ENCODE data around the gene MRPS34.
A peak's percentile ranks its signal among the peaks of the same experiment; 100 is the strongest.

The MRPS34 gene

DNA sequence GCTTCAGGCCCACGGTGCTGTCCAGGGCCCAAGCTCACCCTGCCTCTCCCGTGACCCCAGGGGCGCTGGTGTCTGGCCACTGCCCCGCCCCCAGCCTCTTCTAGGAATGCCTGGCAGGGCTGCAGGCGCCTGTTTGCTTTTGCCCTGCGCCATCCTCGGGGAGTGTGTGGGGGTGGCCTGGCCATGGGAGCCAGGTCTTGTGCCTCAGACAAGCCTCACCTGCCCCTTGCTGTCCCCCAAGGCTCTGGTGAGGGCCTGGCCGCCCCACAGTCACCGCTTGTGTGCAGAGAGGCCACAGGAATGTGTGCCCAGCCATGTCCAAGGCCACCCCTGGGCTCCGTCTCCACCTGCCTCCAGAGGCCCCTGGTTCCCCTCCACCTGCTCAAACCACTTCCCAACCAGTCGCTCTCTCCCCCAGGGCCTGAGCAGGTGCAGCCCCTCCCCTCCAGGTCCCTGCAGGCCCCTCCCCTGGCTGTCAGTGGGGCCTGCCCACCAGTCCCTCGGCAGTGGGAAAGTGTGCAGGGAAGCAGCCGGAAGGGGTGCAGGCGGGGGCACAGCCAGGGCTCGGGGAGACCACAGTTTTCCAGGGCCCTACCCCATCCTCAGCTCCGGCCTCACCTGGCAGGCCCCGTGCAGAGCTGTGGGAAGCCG is 21.4 kb upstream of the MRPS34 start:
- DNase-seq = no peak

DNA sequence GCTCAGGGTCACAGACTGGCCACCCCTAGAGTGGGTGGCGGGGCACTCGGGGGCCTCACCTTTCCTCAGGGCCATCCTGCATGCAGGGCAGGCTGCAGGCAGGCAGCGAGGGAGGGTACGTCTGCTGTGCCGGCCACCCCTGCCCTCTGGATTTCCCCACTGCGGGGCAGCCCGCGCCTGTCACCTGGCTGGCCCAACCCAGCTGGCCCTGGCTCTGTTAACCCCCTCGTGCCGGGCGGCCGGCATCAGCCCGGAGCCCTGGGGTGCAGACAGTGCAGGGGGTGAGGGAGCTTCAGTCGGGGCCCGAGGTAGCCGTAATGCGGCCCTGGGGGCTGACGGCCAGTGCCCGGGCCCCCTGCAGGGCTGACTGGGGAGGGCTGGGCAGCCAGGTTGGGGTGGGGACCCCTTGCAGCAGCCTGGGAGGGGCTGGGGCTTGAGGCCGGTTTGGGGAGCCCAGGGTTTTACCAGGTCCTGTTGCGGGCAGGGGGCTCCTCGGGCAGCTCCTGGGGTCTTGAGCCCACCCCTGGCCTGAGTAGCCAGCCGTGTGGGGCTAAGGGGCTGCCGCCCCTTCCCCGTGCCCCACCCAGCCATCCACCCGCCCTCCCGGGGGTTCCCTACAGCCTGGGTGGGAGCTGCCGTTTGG is 20.8 kb upstream of the MRPS34 start, which contains the start of gene IGFALS:
TSS of gene IGFALS (minus strand) at position 128 of the 643 bp plus-strand sequence. CDS start at position 75, 53 bp downstream.
- DNase-seq = no peak

DNA sequence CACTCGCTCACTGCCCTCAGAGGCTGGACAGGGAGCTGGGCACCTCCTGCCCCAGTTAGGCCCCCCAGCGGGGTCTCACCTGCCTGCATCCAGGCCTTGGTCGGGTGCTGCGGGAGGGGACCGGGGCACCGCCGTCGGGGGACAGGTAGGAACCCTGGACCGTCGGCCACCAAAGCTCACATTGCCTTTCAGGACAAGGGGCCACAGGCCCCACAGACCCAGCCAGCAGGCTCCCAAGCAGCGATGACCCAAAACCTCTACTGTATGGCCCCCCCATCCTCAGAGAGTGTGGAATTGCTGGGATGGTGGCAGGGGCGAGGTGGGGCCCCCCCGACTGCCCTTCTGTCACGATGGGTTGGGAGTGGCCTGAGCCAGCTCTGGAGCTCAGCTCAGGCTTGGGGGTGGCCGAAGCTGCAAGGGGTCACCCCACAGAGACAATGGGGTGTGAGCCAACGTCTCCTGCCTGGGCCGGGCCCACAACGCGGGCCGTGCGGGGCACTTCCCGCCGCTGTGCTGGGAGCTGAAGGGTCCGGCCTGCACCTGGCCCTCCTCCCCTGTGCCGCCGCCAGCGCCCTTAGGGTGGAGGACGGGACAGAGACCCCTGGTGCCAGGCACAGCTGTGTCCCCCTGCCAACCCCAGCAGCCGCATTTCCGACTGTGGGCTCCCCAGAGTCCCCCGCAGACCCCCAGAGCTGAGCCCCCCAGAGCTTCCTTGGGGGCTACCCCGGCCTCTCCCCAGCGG is 20.1 kb upstream of the MRPS34 start:
- DNase-seq = no peak

DNA sequence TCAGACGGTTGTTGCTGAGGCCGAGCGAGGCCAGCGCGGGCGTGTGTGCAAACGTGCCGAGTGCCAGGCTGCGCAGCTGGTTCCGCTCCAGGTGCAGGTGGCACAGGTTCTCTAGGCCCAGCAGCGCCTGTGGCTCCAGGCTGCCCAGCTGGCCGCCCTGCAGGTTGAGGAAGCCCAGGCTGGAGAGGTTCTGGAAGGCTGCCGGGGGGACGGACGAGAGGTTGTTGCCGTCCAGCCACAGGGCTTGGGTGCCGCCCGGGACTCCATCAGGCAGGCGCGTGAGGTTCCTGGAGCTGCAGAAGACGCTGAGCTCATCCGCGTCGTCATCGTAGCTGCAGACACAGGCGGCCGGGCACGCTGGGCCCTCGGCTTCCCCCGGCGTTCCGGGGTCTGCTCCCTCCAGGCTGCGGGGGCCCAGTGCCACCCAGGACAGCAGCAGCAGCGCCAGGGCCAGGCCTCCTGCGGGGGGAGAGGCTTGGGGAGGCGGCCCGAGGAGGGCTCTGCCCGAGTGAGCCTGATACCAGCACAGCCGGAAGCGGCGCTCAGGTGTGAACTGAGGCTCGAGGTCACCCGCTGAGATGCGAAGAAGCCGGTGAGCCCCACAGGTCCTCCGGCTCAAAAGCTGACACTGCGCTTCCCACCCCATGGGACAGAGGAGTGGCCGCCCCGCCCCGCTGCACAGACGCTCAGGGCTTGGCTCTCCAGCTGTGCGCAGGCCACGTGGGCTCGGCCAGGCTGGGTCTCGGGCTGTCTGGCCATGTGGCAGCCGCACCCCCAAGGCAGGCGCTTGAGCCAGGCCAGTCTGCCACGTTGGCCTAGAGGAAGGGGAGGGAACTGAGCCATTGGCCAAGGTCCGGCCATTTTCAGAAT is 19.2 kb upstream of the MRPS34 start:
- no peak for DNase-seq

DNA sequence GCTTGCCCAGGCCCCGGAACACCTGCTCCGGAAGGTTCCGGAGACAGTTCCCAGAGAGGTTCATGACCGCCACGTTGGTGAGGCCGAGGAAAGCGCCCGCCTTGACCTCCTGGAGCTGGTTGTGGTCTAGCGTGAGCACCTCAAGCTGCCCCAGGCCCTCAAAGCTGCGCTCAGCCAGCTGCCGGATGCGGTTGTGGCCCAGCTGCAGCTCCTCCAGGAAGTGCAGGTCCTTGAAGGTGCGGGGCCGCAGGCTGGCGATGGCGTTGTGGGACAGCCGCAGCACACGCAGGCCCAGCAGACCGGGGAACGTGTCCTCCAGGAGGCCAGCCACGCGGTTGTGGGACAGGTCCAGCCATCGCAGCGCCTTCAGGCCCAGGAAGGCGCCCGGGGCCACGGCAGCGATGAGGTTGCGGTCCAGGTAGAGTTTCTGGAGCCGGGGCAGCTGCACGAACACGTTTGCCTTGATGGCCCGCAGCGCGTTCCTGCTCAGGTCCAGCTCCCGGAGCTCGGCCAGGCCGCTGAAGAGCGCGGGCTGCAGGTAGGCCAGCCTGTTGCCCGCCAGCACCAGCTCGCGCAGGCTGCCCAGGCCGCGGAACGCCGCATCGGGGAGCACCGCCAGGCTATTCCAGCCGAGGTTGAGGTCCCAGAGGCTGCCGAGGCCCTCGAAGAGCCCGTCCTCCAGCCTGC is 18.5 kb upstream of the MRPS34 start:
- DNase-seq = no peak

DNA sequence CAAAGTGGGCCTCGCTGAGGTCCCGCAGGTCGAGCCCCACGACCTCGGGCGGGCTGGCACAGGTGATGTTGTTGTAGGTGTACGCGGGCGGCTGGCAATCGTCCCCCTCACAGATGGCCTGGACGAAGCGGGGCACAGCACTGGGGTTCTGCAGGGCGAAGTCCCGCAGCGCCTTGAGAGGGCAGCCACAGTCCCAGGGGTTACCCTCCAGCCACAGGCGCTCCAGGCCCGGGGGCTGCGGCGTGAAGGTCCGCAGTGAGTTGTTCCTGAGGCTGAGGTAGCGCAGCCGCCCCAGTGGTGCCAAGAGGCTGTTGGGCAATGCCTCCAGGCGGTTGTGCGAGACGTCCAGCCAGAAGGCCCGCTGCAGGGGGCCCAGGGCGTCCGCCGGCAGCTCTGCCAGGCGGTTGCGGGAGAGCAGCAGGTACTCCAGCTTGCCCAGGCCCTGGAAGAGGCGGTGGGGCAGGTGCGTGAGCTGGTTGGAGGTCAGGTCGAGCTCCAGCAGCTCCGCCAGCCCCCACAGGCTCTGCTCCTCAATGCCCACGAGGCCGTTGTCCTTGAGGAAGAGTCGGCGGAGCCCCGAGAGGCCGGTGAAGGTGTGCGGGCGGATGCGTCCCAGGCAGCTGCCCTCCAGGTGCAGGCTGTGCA is 17.8 kb upstream of the MRPS34 start:
- DNase-seq = no peak

DNA sequence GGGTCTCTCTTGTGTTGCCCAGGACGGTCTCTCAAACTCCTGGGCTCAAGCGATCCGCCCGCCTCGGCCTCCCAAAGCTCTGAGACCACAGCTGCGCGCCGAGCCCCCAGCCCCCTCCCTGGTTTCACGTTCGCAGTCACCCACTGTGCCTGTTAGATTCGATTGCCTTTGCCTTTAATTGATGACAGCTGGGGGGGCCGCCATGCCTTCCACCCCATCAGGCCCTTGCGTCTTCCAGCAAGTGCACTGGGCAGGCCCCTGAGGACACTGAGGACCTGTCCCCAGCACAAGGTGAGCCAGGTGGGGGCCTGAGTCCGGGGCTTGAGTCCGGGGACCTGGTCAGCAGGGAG is 17.3 kb upstream of the MRPS34 start:
- DNase-seq = no peak

DNA sequence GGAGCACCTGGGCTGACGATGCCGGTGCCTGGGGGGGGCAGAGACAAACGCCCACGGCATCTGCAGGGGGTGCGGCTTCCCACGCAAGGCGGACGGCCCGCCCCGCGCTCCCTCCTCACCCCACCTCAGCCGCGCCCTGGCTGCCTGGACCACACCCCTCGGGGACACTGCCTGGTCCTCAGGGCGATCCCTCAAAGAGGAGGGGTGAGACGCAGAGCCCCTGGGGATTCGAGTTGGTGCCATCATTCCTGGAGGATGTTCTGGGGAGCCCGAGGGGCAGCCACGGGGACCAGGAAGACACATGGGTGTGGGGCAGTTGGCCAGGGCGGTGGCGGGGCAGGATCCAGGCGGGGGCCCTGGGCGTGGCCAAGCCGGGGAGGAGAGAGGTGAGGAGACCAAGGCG is 16.7 kb upstream of the MRPS34 start:
- DNase-seq = no peak

DNA sequence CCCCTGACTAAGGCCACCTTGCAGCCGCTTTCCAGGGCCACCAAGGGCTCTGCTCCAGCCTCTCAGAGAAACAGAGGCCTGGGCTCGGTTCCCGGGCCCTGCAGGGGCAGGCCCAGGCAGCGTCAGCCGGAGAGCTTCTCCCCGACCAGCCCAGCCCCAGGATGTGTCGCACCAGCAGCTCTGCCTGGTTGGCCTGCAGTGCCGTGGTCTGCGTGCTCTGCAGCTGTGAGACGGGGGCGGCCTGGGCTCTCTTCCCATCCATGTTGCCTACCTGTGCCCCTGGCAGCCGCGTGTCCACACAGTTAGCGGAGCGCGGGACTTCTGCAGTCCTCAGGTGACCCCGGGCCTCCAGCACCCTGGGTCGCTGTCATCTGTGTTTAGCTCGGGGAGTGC is 15.8 kb upstream of the MRPS34 start:
- DNase-seq = no peak

DNA sequence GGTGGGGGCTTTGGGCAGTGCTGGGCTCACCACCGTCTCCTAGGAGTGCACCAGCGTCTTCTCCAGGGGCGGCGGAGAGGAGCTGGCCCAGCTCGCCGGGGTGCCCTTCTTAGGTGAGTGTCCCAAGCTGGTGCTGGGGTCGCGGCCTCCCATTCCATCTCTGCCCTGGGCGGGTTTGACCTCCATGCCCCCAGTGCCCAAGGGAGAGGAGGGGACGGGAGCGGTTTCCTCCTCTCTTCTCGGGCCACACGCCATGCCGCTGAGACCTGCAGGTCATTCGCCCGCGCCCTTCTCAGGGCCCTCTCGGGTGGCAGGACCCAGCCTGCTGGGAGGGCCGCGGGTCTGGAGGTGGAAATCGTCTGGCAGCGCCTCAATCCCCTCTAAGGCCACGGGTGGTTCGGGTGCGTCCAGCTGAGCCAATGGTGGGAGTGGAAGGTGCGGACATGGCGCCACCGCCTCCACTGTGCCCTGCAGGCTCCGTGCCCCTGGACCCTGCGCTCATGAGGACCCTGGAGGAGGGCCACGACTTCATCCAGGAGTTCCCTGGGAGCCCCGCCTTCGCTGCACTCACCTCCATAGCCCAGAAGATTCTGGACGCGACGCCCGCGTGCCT is 15.3 kb upstream of the MRPS34 start:
- no peak for DNase-seq

DNA sequence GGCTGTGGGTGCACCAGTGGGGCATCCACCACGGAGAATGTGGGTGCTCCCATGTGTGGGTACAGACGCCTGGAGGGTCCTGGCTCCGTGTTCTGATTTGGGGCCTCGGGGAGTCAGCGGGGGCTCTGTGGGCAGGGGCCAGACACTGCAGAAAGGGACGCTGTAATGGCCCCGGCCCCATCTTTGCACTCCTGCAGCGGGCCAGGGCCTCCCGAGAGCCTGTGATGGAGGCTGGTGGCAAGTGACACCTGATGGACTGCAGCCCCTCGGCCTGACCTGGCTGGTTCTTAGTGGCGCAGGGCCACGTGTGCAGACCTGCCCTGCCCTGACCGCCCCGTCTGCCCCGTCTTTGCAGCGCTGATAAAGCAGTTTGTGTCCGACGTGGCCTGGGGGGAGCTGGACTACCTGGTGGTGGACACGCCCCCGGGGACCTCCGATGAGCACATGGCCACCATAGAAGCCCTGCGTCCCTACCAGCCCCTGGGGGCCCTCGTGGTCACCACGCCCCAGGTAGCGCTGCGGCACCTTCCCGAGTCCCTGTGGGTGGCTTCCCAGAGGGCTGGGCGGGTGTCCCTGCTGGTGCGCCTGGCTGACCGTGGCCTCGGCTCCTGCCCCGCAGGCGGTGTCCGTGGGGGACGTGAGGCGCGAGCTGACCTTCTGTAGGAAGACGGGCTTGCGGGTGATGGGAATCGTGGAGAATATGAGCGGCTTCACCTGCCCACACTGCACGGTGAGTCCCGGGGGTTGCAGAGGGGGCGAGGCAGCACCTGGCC is 14.6 kb upstream of the MRPS34 start:
- no peak for DNase-seq

DNA sequence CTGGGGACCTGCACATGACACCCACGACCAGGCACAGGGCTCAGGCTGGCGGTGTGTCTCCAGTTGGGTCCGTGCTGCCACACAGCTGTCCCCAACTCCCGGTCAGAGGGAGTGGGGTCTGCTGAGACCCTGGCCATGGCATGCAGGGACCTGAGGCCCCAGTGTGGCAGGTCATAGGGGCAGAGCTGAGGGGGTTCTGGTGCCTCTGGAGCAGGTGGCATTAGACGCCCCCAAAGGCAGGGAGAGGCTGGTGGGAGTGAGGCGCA is 14.1 kb upstream of the MRPS34 start:
- no peak for DNase-seq

DNA sequence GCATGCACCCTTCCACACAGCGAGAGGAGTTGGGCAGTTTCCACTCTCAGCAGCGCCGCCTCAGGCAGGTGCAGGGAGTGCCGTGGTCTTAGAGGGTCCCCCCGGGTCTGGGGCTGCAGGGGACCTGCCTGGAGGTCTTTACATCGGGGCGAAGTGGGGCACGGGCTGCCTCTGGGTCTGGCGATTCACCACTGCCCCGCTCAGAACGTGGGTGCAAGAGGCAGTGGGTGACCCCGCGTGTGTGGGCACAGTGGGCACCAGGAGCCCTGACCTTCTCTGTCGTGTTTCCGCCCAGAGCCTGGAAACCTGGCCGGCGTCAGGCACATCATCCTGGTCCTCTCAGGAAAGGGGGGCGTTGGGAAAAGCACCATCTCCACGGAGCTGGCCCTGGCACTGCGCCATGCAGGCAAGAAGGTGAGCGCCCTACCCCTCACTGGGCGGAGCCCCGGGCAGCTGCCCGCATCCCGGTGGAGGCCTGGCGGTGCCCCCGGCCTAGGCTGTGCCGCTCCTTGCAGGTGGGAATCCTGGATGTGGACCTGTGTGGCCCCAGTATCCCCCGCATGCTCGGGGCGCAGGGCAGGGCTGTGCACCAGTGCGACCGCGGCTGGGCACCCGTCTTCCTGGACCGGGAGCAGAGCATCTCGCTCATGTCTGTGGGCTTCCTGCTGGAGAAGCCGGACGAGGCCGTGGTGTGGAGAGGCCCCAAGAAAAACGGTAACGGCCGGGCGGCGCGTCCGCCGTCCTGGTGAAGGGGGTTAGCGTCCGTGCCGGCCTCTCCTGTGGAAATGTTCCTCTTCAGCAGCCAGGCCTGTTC is 13.5 kb upstream of the MRPS34 start:
- no peak for DNase-seq

DNA sequence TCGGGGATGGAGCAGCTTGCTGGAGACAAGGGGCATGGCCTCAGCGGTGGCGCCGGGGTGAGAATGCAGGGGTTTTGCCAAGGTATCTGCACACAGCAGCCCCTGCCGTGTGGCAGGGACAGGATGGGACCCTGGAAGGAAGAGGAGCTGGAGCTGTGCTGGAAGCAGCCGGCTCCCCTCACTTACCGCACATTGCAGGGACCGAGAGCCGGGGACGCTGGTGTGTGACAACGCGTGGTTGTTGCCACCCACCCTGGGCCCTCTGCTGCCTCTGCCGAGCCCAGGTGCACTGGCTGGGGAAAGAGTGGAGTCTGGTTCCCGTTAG is 12.9 kb upstream of the MRPS34 start:
- DNase-seq = no peak

DNA sequence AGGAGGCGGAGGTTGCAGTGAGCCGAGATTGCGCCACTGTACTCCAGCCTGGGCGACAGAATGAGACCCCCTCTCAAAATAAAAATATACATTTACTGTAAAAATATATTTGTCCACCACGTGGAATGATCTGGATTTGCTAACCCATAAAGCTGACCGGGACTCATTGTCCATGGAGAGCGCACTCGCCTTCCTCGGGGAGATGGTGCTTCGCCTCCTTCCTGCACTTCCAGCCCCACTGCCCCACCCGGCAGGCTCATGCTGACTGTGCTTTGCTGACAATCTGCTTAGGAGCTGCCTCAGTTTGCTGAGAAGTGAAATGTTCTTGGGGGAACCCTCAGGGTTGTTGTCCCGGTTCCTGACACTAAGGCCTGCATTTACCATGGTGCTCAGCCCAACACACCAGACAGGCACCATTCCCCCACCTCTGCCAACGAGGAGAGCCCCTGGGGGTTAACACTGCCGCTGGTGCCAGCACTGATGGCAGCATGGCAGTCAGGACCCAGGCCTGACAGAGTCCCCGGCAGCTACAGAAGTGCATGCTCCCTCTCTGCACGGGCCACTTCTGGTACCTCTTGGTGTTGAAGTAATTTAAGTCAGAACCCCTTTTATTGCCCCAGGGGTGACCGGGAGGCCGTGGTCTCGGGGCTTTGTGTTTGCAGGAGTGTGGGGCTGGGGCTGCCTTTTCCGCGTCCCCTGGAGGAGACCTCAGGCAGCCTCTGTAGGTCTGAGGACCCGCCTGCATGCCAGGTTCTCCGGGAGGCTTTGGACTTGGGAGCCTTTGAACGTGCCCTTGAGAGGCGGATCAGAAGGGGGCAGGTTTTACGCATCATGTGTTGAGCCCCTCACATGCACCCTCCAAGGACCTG is 12.3 kb upstream of the MRPS34 start:
- no peak for DNase-seq

DNA sequence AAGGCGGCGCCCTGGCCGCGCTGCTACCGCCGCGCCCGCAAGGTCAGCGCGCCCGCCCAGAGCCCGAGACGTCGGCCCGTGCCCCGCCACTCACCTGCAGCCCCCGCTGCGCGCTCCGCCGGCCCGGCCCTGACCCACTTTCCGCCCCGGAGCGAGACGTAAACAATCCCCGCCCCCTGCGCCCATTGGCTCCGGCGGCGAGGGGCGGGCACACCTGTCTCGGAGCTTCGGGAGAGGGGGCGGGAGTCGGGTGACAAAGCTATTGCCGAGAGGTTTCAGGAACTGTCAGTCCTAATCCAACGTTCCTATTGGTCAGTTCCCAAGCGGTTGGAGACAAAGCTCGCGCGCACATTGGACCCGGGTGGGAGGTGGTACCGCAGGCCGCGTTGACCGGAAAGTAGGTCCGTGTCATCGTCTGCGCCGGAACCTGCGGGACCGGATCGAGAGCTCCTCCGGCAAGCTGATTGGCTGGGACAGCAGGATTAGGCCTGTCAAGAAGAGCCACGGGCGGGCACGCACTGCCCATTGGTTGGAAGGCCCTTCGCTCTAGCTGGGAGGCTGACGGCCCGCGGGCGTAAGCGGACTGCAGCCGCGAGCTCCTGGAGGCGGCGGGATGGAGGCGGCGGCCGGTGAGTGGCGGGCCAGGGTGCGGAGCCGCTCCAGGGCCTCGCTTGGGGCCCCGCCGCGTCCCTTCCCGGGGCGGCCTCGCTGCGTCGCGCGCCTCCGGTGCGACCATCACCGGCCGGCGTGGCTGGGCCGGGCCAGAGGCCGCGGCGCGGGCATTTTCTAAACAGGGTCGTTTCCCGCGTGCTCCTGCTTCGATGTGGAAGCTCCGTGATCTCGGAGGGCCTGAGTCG is 9.7 kb upstream of the MRPS34 start, which contains the start of the genes NUBP2 and SPSB3:
TSS of gene NUBP2 (plus strand) at position 553 of the 857 bp plus-strand sequence. CDS start at position 614, 61 bp downstream.
TSS of gene SPSB3 (minus strand) at position 164 of the 857 bp plus-strand sequence. CDS start 1,088 bp downstream, outside the sequence.
- DNase-seq = peak; percentile 100

DNA sequence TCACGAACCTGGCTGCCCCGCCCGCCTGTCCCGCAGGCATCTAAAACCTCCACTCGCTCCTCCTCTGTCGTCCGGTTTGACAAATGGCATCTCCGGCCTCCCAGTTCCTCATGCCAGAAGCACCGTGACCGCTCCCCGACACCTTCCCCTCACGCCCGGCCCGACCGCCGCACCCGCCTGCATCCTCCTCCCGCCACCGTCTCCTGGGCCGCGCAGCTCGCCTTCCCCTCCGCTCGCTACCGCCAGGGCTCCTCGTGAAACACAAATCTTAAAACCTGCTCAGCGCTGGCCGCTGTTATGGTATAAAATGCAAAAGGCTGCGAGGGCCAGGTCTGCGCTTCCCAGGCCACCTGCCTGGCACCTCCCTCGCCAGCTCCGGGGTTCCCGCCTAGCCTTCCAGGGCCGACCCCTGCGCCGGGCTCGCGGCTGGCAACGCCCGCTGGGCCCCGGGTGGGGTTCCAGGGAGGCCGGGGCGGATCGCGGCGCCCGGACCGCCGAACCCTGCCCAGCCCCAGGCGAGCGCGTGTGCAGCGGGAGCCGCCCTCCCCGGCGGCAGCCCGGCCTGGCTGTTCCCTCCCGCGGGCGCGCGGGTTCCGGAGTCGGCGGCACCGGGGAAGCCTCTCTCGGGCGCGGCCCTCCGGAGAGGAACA is 8.9 kb upstream of the MRPS34 start:
- no peak for DNase-seq

DNA sequence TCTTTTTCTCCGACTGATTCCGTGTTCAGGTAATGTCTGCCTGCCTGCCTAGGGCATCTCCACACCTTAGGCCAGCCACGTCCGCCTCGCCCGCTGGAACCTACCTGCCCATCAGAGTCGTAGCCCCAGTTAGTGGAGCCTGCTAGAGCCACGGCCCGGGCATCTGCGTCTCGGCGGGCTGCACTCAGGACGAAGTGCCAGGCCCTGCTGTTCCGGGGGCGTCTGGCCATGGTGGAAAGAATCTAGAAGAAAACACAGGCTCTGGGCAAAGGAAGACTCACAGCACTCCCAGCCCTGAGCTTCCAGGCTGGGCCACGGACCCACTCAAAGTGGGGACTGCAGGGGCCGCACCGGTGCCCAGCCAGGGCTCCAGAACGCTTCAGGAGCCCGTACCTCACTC is 8.3 kb upstream of the MRPS34 start:
- no peak for DNase-seq
